Endothelial cell of umbilical vein (primary cell): ENCODE data around the gene CYBC1. TPM values are rescaled to one million over a fixed set of nuclear protein-coding genes. Genes with fewer than 3 reads are reported as not detected.

Experiments used
- BruUV-seq: library from RNA; stranded (reverse); fragments of 400-500 nt; replicated peaks from 2 replicates; lab custom pipeline; 2021; lab: Mats Ljungman, UMichigan
- CTCF ChIA-PET: fragments of 300-600, 350-600 bp; sonication (Branson Sonifier 250); formaldehyde crosslinking; loops from one replicate; lab custom pipeline; 2021; ENCODE audit warnings: antibody characterized with exemption, inconsistent platforms; lab: Charles Lee
- POLR2A ChIA-PET: fragments of 300-600, 350-600 bp; sonication (Branson Sonifier 250); formaldehyde crosslinking; loops from one replicate; lab custom pipeline; 2021; ENCODE audit warnings: antibody characterized with exemption, inconsistent platforms; lab: Charles Lee
- DNase-seq: peaks from one replicate; pipeline ENCODE4 v3.0.0-alpha.2; 2011; ENCODE audit warnings: low read depth, low spot score
- FAIRE-seq: peaks from 2 replicates; lab custom pipeline; 2011; peaks lifted over from hg19 to GRCh38; lab: Jason Lieb, UNC
- H2AFZ ChIP-seq: 2 replicates; pipeline ENCODE4 v1.6.0; 2012; ENCODE audit warnings: low read depth, low read length, control low read depth, inconsistent platforms
- H3K27ac ChIP-seq: 2 replicates; pipeline ENCODE4 v1.5.1; 2011; ENCODE audit warnings: low read depth, mild to moderate bottlenecking, control low read depth, low read length, moderate library complexity; ENCODE audit not compliant: insufficient read depth
- H3K27me3 ChIP-seq, 2 experiments: 2 replicates each; pipeline versions ENCODE4 v1.6.0 to v1.6.1; 2011; ENCODE audit warnings: low read length in 2 of 2, mixed read lengths in 1 of 2; ENCODE audit not compliant: control insufficient read depth in 2 of 2, insufficient read depth in 2 of 2
- H3K36me3 ChIP-seq, 2 experiments: 2 replicates in 1 of 2; 3 replicates in 1 of 2; pipeline ENCODE4 v1.5.1; 2011; ENCODE audit warnings: low read length in 2 of 2, mild to moderate bottlenecking in 1 of 2, moderate library complexity in 1 of 2; ENCODE audit not compliant: control insufficient read depth in 2 of 2, insufficient read depth in 2 of 2; ENCODE audit errors: extremely low read depth in 1 of 2
- H3K4me1 ChIP-seq: 3 replicates; pipeline ENCODE4 v1.5.1; 2011; ENCODE audit warnings: mild to moderate bottlenecking, low read length; ENCODE audit not compliant: control insufficient read depth, insufficient read depth; ENCODE audit errors: extremely low read depth
- H3K4me2 ChIP-seq: 2 replicates; pipeline ENCODE4 v1.6.1; 2011; ENCODE audit warnings: low read length, control low read depth, mixed read lengths; ENCODE audit not compliant: insufficient read depth
- H3K4me3 ChIP-seq, 3 experiments: fragments of 200-600 bp in 1 of 3; sonication (generic), shearing (Covaris generic) in 1 of 3; replicated peaks in 1 of 3; 2 replicates each; pipeline ENCODE4 v1.5.1; 2011 to 2016; ENCODE audit warnings: control low read depth in 3 of 3, low read length in 3 of 3, mild to moderate bottlenecking in 2 of 3, inconsistent platforms in 1 of 3, low read depth in 1 of 3, moderate library complexity in 1 of 3; ENCODE audit not compliant: insufficient read depth in 1 of 3
- H3K79me2 ChIP-seq: 2 replicates; pipeline ENCODE4 v1.6.0; 2012; ENCODE audit warnings: low read length, inconsistent platforms; ENCODE audit not compliant: control insufficient read depth, insufficient read depth
- H3K9ac ChIP-seq: replicated peaks from 2 replicates; pipeline ENCODE3; 2011; ENCODE audit warnings: low read length, control low read depth; ENCODE audit not compliant: insufficient read depth; ENCODE audit errors: extremely low read depth
- H3K9me1 ChIP-seq: replicated peaks from 3 replicates; pipeline ENCODE4 v1.6.0; 2011; ENCODE audit warnings: mild to moderate bottlenecking, low read length; ENCODE audit not compliant: control insufficient read depth, insufficient read depth; ENCODE audit errors: extremely low read depth
- H3K9me3 ChIP-seq: replicated peaks from 2 replicates; pipeline ENCODE4 v1.5.1; 2012; ENCODE audit warnings: low read length, inconsistent platforms; ENCODE audit not compliant: control insufficient read depth, insufficient read depth
- H4K20me1 ChIP-seq: replicated peaks from 2 replicates; pipeline ENCODE3; 2011; ENCODE audit warnings: mild to moderate bottlenecking, low read length; ENCODE audit not compliant: control insufficient read depth, insufficient read depth; ENCODE audit errors: extremely low read depth
- CTCF ChIP-seq, 2 donors: IDR thresholded peaks; 1 replicate in 1 of 2; 2 replicates in 1 of 2; pipeline ENCODE4 v1.5.1; 2011; ENCODE audit warnings: low read length in 2 of 2, mild to moderate bottlenecking in 2 of 2, moderate library complexity in 2 of 2, control low read depth in 1 of 2, inconsistent platforms in 1 of 2, low read depth in 1 of 2; ENCODE audit not compliant: insufficient read depth in 1 of 2; ENCODE audit errors: extremely low read depth in 1 of 2
- EZH2 ChIP-seq: IDR thresholded peaks from 2 replicates; pipeline ENCODE4 v1.6.1; 2012; ENCODE audit warnings: borderline replicate concordance, low read depth, mild to moderate bottlenecking, moderate library complexity, low read length, inconsistent platforms; ENCODE audit not compliant: severe bottlenecking
- FOS ChIP-seq: IDR thresholded peaks from 2 replicates; pipeline ENCODE4 v1.6.1; 2011; ENCODE audit warnings: mild to moderate bottlenecking, low read length, moderate library complexity, borderline replicate concordance; ENCODE audit not compliant: insufficient read depth
- GATA2 ChIP-seq: IDR thresholded peaks from 2 replicates; pipeline ENCODE4 v1.7.0; 2011; ENCODE audit warnings: low read depth, mild to moderate bottlenecking, moderate library complexity, mixed read lengths, low read length; ENCODE audit not compliant: insufficient read length, insufficient read depth
- JUN ChIP-seq: IDR thresholded peaks from 2 replicates; pipeline ENCODE4 v1.6.1; 2011; ENCODE audit warnings: borderline replicate concordance, low read depth; ENCODE audit not compliant: insufficient read length, insufficient read depth
- MAX ChIP-seq: IDR thresholded peaks from 2 replicates; pipeline ENCODE4 v1.6.1; 2011; ENCODE audit not compliant: insufficient read depth, insufficient read length
- MYC ChIP-seq: IDR thresholded peaks from one replicate; pipeline ENCODE4 v1.6.1; 2011; ENCODE audit warnings: mild to moderate bottlenecking, low read depth, low read length
- POLR2A ChIP-seq: IDR thresholded peaks from 2 replicates; pipeline ENCODE4 v1.6.1; 2012; ENCODE audit warnings: low read depth, mild to moderate bottlenecking, control low read depth, low read length
- POLR2AphosphoS5 ChIP-seq: IDR thresholded peaks from 2 replicates; pipeline ENCODE4 v1.6.1; 2012; ENCODE audit warnings: low read depth, mild to moderate bottlenecking, control low read depth, low read length, moderate library complexity; ENCODE audit not compliant: insufficient read depth
- dilution Hi-C: fragments of 300-500 bp; cut with MboI; formaldehyde crosslinking; loops from one replicate; pipeline ENCODE4 v1.15.0; 2019; ENCODE audit warnings: low sequenced_read_pairs; ENCODE audit not compliant: extremely low pct_ligation_motif_present
- intact Hi-C: fragments of 100-400 bp; cut with micrococcal nuclease; formaldehyde crosslinking; loops from one replicate; pipeline ENCODE4 v1.10.0; 2022
- polyA plus RNA-seq, 4 experiments: library from polyadenylated mRNA; depleted of rRNA in 3 of 4; stranded (reverse) in 3 of 4; unstranded in 1 of 4; fragments of >200 nt; gene quantifications; 2 replicates each; pipeline versions ENCODE4 v1.2.1 to v1.2.3, GENCODE V29; 2011 to 2012; ENCODE audit warnings: missing spikeins in 1 of 4
- total RNA-seq: library from RNA; stranded (reverse); gene quantifications from 2 replicates; pipeline ENCODE4 v1.2.3, GENCODE V29; 2021

Gene CYBC1
- total and polyA plus RNA-seq, 2 donors (not counting 3 experiments of a cell fraction or from before 2014, with no cell fraction given), result 71.8 to 81.5 TPM

- H3K9me3 ChIP-seq, result no peaks in the 10 kb centered on the region
- no peak overlapping the region for H3K4me2 ChIP-seq
- FAIRE-seq (no peak), DNase-seq (no peak)
- no peaks in the 10 kb centered on the region for H3K4me1 ChIP-seq
- no peaks in the 10 kb centered on the region for H3K9me1 ChIP-seq
- ChIA-PET CTCF (interaction anchor here (1.1 kb wide), 1 partner anchor 10 kb away, joined by 6 read pairs; no protein-coding TSS in a partner anchor), POLR2A (no interaction called here)
- H3K79me2 ChIP-seq, result no peaks in the 10 kb centered on the region
- no peaks in the 10 kb centered on the region for H4K20me1 ChIP-seq
- dilution Hi-C loops (no loop called here), intact Hi-C loops (loop anchor here (10.0 kb wide), 2 partner anchors 167 to 377 kb away; partner anchors contain the start of genes DCXR and RAC3)
- H3K27me3 ChIP-seq, result no peaks in the 10 kb centered on the region
- H2AFZ ChIP-seq, result no peak overlapping the region
- BruUV-seq, result no TSS peak
- no peak overlapping the region for H3K9ac ChIP-seq
- H3K36me3 ChIP-seq, result no peaks in the 10 kb centered on the region
- H3K4me3 ChIP-seq, result no peak overlapping the region
- TF ChIP-seq JUN (no peak), CTCF (IDR thresholded peaks at IDR 0.05; ENCODE audit: extremely low read depth in 1 of 2, insufficient read depth in 1 of 2, low read depth in 1 of 2, low read length in 2 of 2) (no peak), GATA2 (no peak), POLR2A (no peak), POLR2AphosphoS5 (no peak), EZH2 (no peak), MAX (no peak), FOS (no peak), MYC (no peak)
- H3K27ac ChIP-seq, result no peak overlapping the region
These were observed 39.0 kb downstream of the CYBC1 start for GRCh38 chr17:82411396-82412053.
